ENCODE measurements around the gene FAAP20.
"Not testable (repeated sequence)": the region's sequence is repeated elsewhere in the genome, so short reads cannot be mapped to it uniquely, and the experiment has no call there.

FAAP20 gene

GRCh38 chr1:2156866-2157265 is 37.7 kb downstream of the FAAP20 start:
- DNase-seq (ENCODE audit: low spot score) = no peak

- no peak for DNase-seq (ENCODE audit: low spot score)
These were observed 38.8 kb downstream of the FAAP20 start for GRCh38 chr1:2155788-2156187.

- DNase-seq (ENCODE audit: low spot score) = no peak
These were observed 39.4 kb downstream of the FAAP20 start for GRCh38 chr1:2155147-2155598.

- no peak for DNase-seq (ENCODE audit: low spot score)
These were observed 40.5 kb downstream of the FAAP20 start for GRCh38 chr1:2154022-2154421.

GRCh38 chr1:2152954-2153353 is 41.6 kb downstream of the FAAP20 start:
- no peak for DNase-seq (ENCODE audit: low spot score)

GRCh38 chr1:2151911-2152310 is 42.7 kb downstream of the FAAP20 start:
- no peak for DNase-seq (ENCODE audit: low spot score)

- no peak for DNase-seq (ENCODE audit: low spot score)
These were observed 43.3 kb downstream of the FAAP20 start for GRCh38 chr1:2151252-2151651.

GRCh38 chr1:2150801-2151200 is 43.8 kb downstream of the FAAP20 start:
- DNase-seq (ENCODE audit: low spot score) = no peak

- DNase-seq (ENCODE audit: low spot score) = no peak
These were observed 45.9 kb downstream of the FAAP20 start for GRCh38 chr1:2148691-2149090.

- not testable (repeated sequence) for DNase-seq (ENCODE audit: low spot score)
These were observed 46.7 kb downstream of the FAAP20 start for GRCh38 chr1:2147869-2148268.

- DNase-seq (ENCODE audit: low spot score) = no peak
These were observed 47.6 kb downstream of the FAAP20 start for GRCh38 chr1:2146836-2147517.

- no peak for DNase-seq (ENCODE audit: low spot score)
These were observed 48.4 kb downstream of the FAAP20 start for GRCh38 chr1:2145946-2146835.

- no peak for DNase-seq (ENCODE audit: low spot score)
These were observed 50.0 kb downstream of the FAAP20 start for GRCh38 chr1:2144501-2145090.

- no peak for DNase-seq (ENCODE audit: low spot score)
These were observed 50.6 kb downstream of the FAAP20 start for GRCh38 chr1:2143814-2144500.

- no peak for DNase-seq (ENCODE audit: low spot score)
These were observed 53.5 kb downstream of the FAAP20 start for GRCh38 chr1:2141025-2141424.
